Colonic mucosa (tissue), 4 donors: Measurements from ENCODE around the gene TMC3. TPM values are rescaled to one million over a fixed set of nuclear protein-coding genes. Genes with fewer than 3 reads are reported as not detected.

Experiments
- DNase-seq: peaks from one replicate; pipeline ENCODE4 v3.0.0-alpha.2; 2020
- H3K27ac ChIP-seq: fragments of 200-600 bp; one replicate; pipeline ENCODE4 v1.8.0; 2021
- H3K27me3 ChIP-seq: fragments of 200-600 bp; one replicate; pipeline ENCODE4 v1.8.0; 2021
- H3K36me3 ChIP-seq: fragments of 200-600 bp; one replicate; pipeline ENCODE4 v1.8.0; 2021
- H3K4me1 ChIP-seq: fragments of 200-600 bp; one replicate; pipeline ENCODE4 v1.8.0; 2021; ENCODE audit warnings: mild to moderate bottlenecking
- H3K4me3 ChIP-seq: fragments of 200-600 bp; one replicate; pipeline ENCODE4 v1.8.0; 2021
- H3K9ac ChIP-seq, 2 donors: one replicate each; pipeline ENCODE4 v1.7.0; 2013; ENCODE audit warnings: control low read depth in 2 of 2, low read depth in 2 of 2, low read length in 2 of 2
- H3K9me3 ChIP-seq: fragments of 200-600 bp; one replicate; pipeline ENCODE4 v1.8.0; 2021
- CTCF ChIP-seq: fragments of 200-600 bp; IDR thresholded peaks from one replicate; pipeline ENCODE4 v1.8.0; 2022; ENCODE audit warnings: antibody characterized with exemption, mild to moderate bottlenecking
- intact Hi-C: fragments of 100-400 bp; cut with DNase I; formaldehyde crosslinking; loops from one replicate; pipeline ENCODE4 v1.14.1; 2022
- total RNA-seq, 2 donors: library from RNA; stranded (reverse); fragmentation: NEBNext Ultra II Directional in 1 of 2; extraction: Animal tissue kit (Norgen Biotek cat#: 25700) in 1 of 2; gene quantifications; one replicate each; pipeline ENCODE4 v1.2.1, GENCODE V29; 2021
- donor health status: healthy.
- donor health status: DM: no; HTN: no; CAD: no.
- donor health status: DM: no; HTN: no; CAD: no.

The TMC3 gene
- total RNA-seq, 2 donors from 2014 or later: 0.08 TPM; not detected in 1

GRCh38 chr15:81323559-81323943 is 50.5 kb downstream of the TMC3 start:
- peak overlapping the region; percentile 91 to 95 for H3K9ac ChIP-seq
- H3K36me3 ChIP-seq: peaks cover 3% of the 10 kb centered on the region
- peak overlapping the region; percentile 80 for H3K4me3 ChIP-seq
- no peak for TF ChIP-seq CTCF
- no peaks in the 10 kb centered on the region for H3K27me3 ChIP-seq
- intact Hi-C loops: no loop called here
- peaks cover 5% of the 10 kb centered on the region for H3K4me1 ChIP-seq
- H3K27ac ChIP-seq: peak overlapping the region; percentile 79
- H3K9me3 ChIP-seq: no peaks in the 10 kb centered on the region
- DNase-seq: no peak

- TF ChIP-seq CTCF: no peak
- no peaks in the 10 kb centered on the region for H3K27me3 ChIP-seq
- H3K4me1 ChIP-seq: peaks cover 5% of the 10 kb centered on the region
- peaks cover 3% of the 10 kb centered on the region for H3K36me3 ChIP-seq
- peak; percentile 76 for DNase-seq
- H3K9me3 ChIP-seq: no peaks in the 10 kb centered on the region
- intact Hi-C loops: no loop called here
- peak overlapping the region; percentile 26 to 91 for H3K9ac ChIP-seq
- peak overlapping the region; percentile 80 for H3K4me3 ChIP-seq
- peak overlapping the region; percentile 79 for H3K27ac ChIP-seq
These were observed 51.2 kb downstream of the TMC3 start for GRCh38 chr15:81322676-81323253.

- H3K4me3 ChIP-seq: no peak overlapping the region
- no peak overlapping the region for H3K27ac ChIP-seq
- H3K36me3 ChIP-seq: peaks cover 3% of the 10 kb centered on the region
- no peak for TF ChIP-seq CTCF
- H3K4me1 ChIP-seq: peaks cover 5% of the 10 kb centered on the region
- intact Hi-C loops: no loop called here
- H3K27me3 ChIP-seq: no peaks in the 10 kb centered on the region
- no peak overlapping the region for H3K9ac ChIP-seq
- DNase-seq: no peak
- H3K9me3 ChIP-seq: no peaks in the 10 kb centered on the region
These were observed 52.3 kb downstream of the TMC3 start for GRCh38 chr15:81321667-81322066.

- no peak for DNase-seq
- no peak overlapping the region for H3K27ac ChIP-seq
- peaks cover 3% of the 10 kb centered on the region for H3K36me3 ChIP-seq
- H3K4me3 ChIP-seq: no peak overlapping the region
- H3K9me3 ChIP-seq: no peaks in the 10 kb centered on the region
- H3K9ac ChIP-seq: no peak overlapping the region
- intact Hi-C loops: no loop called here
- H3K27me3 ChIP-seq: no peaks in the 10 kb centered on the region
- H3K4me1 ChIP-seq: no peaks in the 10 kb centered on the region
- TF ChIP-seq CTCF: no peak
These were observed 56.4 kb downstream of the TMC3 start for GRCh38 chr15:81317642-81318017.

GRCh38 chr15:81316267-81316666 is 57.7 kb downstream of the TMC3 start:
- Histone ChIP-seq H3K4me1 (no peaks in the 10 kb centered on the region), H3K36me3 (peaks cover 3% of the 10 kb centered on the region), H3K9me3 (no peaks in the 10 kb centered on the region), H3K27ac (no peak overlapping the region), H3K4me3 (no peak overlapping the region), H3K9ac (no peak overlapping the region), H3K27me3 (no peaks in the 10 kb centered on the region)
- TF ChIP-seq CTCF: no peak
- intact Hi-C loops: no loop called here
- DNase-seq: no peak
